Thyroid gland (tissue), 4 donors: Measurements from ENCODE around the gene PADI6.
"Not testable (repeated sequence)": the region's sequence is repeated elsewhere in the genome, so short reads cannot be mapped to it uniquely, and the experiment has no call there.

Experiments used
- CTCF ChIP-seq, 6 experiments: fragments of 200-600 bp in 3 of 6; fragments of 450-650 bp in 3 of 6; sonication (generic) in 3 of 6; IDR thresholded peaks; one replicate each; pipeline ENCODE4 v1.5.1; 2016 to 2019; ENCODE audit warnings: antibody characterized with exemption in 6 of 6, mild to moderate bottlenecking in 2 of 6, inconsistent platforms in 1 of 6, moderate library complexity in 1 of 6
- POLR2A ChIP-seq, 2 donors: fragments of 450-650 bp; IDR thresholded peaks; one replicate each; pipeline ENCODE4 v1.6.1; 2017; ENCODE audit warnings: antibody characterized with exemption in 2 of 2, mild to moderate bottlenecking in 2 of 2, moderate library complexity in 1 of 2

- TF ChIP-seq CTCF, POLR2A (IDR thresholded peaks at IDR 0.05): not testable (repeated sequence)
Measured at GRCh38 chr1:17407786-17408514, 36.0 kb downstream of the PADI6 start.
